Activated CD8-positive, alpha-beta memory T cell treated with anti-CD3 and anti-CD28 coated beads, Interleukin-2, amount 50 U/mL, for 24 hours (primary cell): ENCODE data around the gene USP17L29.
"Not testable (repeated sequence)": the region's sequence is repeated elsewhere in the genome, so short reads cannot be mapped to it uniquely, and the experiment has no call there.

Experiments used
- DNase-seq: peaks from one replicate; pipeline ENCODE4 v3.0.0-alpha.2; 2020; ENCODE audit errors: extremely low read depth

The USP17L29 gene, protein sequence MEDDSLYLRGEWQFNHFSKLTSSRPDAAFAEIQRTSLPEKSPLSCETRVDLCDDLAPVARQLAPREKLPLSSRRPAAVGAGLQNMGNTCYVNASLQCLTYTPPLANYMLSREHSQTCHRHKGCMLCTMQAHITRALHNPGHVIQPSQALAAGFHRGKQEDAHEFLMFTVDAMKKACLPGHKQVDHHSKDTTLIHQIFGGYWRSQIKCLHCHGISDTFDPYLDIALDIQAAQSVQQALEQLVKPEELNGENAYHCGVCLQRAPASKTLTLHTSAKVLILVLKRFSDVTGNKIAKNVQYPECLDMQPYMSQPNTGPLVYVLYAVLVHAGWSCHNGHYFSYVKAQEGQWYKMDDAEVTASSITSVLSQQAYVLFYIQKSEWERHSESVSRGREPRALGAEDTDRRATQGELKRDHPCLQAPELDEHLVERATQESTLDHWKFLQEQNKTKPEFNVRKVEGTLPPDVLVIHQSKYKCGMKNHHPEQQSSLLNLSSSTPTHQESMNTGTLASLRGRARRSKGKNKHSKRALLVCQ

GRCh38 chr4:9353338-9353737 is at the start of gene USP17L29:
TSS of gene USP17L29 (plus strand) at chr4:9353638. CDS start at chr4:9353638, 0 bp downstream.
- not testable (repeated sequence) for DNase-seq

DNA sequence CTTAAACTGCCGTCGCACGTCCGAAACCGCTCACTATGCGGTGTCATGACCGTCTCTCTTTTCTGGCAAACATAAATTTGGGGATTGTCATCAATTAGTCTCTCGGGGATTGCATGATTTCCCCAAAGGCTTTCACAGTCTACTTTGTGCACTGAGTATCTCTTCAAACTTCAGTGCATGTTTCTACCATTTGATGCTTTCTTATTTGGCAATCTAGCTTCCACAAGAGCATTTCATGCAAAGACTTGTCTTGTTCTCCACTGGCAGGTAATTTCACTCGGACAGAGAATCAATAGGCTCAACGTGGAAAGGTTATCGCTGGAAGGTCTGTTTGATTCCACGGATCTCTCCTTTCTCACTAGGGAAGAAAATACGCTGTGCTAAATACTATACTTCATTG is 29.2 kb upstream of the USP17L29 start:
- not testable (repeated sequence) for DNase-seq

GRCh38 chr4:9324865-9325264 is 28.6 kb upstream of the USP17L29 start, which contains the start of gene USP17L24:
TSS of gene USP17L24 (plus strand) at chr4:9325165. CDS start at chr4:9325165, 0 bp downstream.
- DNase-seq = not testable (repeated sequence)

DNA sequence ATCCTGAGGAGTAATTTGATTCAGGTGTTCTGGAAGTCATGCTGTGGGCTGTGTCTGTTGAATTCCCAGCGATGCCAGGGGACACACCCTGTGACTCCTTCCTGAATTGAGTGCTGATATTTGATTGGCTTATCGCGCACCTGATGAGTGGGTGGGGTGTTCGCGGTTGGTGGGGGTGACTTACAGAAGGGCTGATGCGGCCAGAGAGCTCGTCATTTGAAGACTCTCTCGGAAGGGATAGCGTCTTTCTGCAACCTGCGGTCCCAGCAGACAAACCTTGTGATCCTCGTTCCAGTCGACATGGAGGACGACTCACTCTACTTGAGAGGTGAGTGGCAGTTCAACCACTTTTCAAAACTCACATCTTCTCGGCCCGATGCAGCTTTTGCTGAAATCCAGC is 23.8 kb upstream of the USP17L29 start, which contains the start of gene USP17L25:
Gene USP17L25 (plus strand): TSS at position 301 of the 400 bp plus-strand sequence. CDS start 0 bp downstream, at position 301.
- not testable (repeated sequence) for DNase-seq

- DNase-seq = not testable (repeated sequence)
Observed at GRCh38 chr4:9334358-9334757, 19.1 kb upstream of the USP17L29 start, which contains the start of gene USP17L26. TSS of gene USP17L26 (plus strand) at chr4:9334658. CDS start at chr4:9334658, 0 bp downstream.

GRCh38 chr4:9339103-9339502 is 14.3 kb upstream of the USP17L29 start, which contains the start of gene USP17L5:
TSS of gene USP17L5 (plus strand) at chr4:9339403. CDS start at chr4:9339403, 0 bp downstream.
- DNase-seq = not testable (repeated sequence)

- not testable (repeated sequence) for DNase-seq
Observed at GRCh38 chr4:9343848-9344247, 9.6 kb upstream of the USP17L29 start, which contains the start of gene USP17L27. TSS of gene USP17L27 (plus strand) at chr4:9344148. CDS start at chr4:9344148, 0 bp downstream.

DNA sequence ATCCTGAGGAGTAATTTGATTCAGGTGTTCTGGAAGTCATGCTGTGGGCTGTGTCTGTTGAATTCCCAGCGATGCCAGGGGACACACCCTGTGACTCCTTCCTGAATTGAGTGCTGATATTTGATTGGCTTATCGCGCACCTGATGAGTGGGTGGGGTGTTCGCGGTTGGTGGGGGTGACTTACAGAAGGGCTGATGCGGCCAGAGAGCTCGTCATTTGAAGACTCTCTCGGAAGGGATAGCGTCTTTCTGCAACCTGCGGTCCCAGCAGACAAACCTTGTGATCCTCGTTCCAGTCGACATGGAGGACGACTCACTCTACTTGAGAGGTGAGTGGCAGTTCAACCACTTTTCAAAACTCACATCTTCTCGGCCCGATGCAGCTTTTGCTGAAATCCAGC is 4.8 kb upstream of the USP17L29 start, which contains the start of gene USP17L28:
Gene USP17L28 (plus strand): TSS at position 301 of the 400 bp plus-strand sequence. CDS start 0 bp downstream, at position 301.
- DNase-seq = not testable (repeated sequence)

- DNase-seq = not testable (repeated sequence)
Observed at GRCh38 chr4:9350866-9351265, 2.6 kb upstream of the USP17L29 start.

DNA sequence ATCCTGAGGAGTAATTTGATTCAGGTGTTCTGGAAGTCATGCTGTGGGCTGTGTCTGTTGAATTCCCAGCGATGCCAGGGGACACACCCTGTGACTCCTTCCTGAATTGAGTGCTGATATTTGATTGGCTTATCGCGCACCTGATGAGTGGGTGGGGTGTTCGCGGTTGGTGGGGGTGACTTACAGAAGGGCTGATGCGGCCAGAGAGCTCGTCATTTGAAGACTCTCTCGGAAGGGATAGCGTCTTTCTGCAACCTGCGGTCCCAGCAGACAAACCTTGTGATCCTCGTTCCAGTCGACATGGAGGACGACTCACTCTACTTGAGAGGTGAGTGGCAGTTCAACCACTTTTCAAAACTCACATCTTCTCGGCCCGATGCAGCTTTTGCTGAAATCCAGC is 9.4 kb downstream of the USP17L29 start, which contains the start of gene USP17L30:
Gene USP17L30 (plus strand): TSS at position 301 of the 400 bp plus-strand sequence. CDS start 0 bp downstream, at position 301.
- DNase-seq = not testable (repeated sequence)

- not testable (repeated sequence) for DNase-seq
Observed at GRCh38 chr4:9379881-9380280, 26.4 kb downstream of the USP17L29 start.

DNA sequence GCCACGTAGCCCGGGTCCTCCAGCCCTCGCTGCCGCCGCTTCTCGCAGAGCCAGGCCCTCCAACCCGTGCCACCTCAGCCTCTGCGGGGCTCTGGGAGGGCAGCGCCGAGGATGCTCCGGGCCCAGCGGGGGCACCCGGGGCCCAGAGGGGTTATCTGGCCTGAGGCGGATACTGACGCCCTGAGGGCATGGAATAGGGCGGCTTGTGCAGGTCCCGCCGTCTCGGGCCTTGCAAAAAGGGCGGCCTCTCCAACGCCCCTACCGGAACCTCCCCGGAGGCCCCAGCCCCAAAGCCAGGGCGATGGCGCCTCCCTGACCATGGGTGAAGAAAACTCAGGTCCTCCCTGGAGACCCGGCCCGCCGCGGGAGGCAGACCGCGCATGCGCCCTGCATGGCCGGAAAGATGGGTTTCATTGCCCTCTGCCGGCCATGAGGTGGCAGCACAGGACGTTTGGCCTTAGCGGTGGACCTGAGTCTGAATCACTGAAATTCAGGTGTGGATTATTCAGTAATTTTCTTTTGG is 27.6 kb downstream of the USP17L29 start:
- not testable (repeated sequence) for DNase-seq

- no peak for DNase-seq
Observed at GRCh38 chr4:9384126-9384525, 30.7 kb downstream of the USP17L29 start.

DNA sequence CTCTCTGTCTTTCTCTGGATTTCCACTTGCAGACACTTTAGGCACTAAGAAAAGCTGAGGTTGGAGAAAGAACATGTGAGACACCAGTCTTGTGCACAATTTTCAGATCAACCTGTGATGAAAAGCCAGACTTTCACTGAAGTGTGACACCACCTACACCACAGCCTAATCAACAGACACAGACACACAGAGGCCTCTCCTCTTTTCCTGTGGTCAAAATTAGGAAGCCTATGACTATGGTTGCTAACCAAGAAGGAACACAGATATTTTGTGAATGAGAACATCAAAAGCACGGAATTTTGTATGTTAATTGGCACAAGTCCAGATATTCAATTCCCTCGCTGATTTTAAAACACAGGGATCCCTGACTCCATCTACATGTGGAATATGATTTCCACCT is 35.6 kb downstream of the USP17L29 start:
- DNase-seq = not testable (repeated sequence)
